HG02870 (cell line): Measurements from ENCODE around the gene PRLR.
A peak's percentile ranks its signal among the peaks of the same experiment; 100 is the strongest.
"Not testable (repeated sequence)": the region's sequence is repeated elsewhere in the genome, so short reads cannot be mapped to it uniquely, and the experiment has no call there.

Source experiments
- ATAC-seq: cut with Tn5 transposase; IDR thresholded peaks from one replicate; pipeline ENCODE4 v1.9.1; 2021; ENCODE audit warnings: mild to moderate bottlenecking, moderate library complexity; ENCODE audit not compliant: unreplicated experiment

PRLR gene

GRCh38 chr5:35045280-35045679, 185.0 kb downstream of the PRLR start:
- no peak for ATAC-seq

DNA sequence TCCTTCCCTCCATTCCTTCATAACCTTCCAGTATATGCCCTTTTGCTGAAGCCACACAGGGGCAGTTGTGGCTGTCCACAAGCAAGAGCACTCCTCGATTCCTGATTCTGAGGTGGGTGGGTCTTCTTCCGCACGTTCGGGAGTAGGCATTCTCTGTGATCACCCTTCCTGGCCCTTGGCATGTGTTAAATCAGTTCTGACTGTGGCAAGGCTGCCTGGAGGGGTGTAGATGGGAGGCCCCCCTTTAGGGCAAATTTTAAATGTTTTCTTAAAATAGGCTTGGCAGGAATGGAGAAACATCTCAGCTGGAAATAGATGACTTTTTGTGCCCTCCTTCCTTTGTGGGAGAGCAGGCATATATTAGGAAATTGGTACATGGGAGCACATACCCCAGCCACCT, 185.6 kb downstream of the PRLR start:
- no peak for ATAC-seq

GRCh38 chr5:35042781-35043180, 187.5 kb downstream of the PRLR start:
- ATAC-seq = no peak

DNA sequence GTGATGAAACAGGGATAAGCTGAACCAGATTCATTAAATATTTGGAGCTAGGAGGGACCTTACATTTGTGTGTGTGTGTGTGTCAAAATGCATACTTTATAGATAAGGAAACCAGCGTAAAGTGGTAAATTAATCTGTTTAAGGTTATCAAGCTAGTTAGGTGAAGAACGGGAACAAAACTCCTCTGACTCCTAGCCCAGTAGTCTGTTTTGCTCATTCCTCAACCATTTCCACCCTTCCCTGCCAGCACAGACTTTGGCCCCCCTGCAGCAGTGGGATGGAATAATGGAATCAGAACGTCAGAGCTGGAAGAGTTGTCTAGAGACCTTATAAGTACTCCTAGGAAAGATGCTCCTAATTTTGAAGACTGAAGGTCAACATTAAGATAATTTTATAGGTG, 189.0 kb downstream of the PRLR start:
- no peak for ATAC-seq

DNA sequence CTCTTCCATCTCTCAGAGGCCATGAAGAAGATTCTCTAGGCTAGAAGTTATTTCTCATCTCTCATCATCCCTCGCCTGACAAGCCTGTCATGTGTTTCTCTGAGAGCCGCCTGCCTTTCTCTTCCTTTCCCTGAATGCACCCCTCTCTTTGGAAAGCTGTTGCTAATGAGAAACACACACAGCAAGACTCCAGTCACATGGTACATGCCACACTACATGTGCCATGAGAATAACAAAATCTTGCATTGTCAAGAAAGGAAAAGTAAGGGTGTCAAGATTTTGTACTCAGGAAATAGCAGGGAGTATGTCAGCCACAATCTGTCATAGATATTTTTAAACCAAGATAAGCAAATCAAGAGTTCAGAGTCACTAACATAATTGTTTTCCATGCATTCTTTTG, 191.4 kb downstream of the PRLR start:
- ATAC-seq = no peak

GRCh38 chr5:35036536-35036935, 193.8 kb downstream of the PRLR start:
- no peak for ATAC-seq

GRCh38 chr5:35035929-35036328, 194.4 kb downstream of the PRLR start:
- not testable (repeated sequence) for ATAC-seq

DNA sequence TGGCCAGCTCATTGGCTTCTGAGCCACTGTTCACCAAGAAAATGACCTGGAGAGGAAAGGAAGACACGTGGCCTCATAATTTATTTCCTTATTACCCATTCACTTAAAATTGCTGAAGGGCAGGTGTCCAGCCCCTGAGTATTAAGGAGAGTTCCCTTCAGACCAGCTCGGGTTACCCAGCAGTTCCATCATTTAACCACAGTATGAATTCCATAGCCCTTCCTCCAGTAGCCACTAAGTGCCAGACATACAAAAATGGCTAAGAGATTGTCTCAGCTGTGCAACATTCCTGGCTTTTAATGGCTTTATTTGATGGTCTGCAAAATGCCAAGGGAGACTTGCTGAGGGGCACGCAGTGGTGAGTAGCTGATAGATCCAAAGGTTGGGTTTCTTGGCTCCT, 195.0 kb downstream of the PRLR start:
- no peak for ATAC-seq

GRCh38 chr5:35032356-35032755, 197.9 kb downstream of the PRLR start:
- no peak for ATAC-seq

DNA sequence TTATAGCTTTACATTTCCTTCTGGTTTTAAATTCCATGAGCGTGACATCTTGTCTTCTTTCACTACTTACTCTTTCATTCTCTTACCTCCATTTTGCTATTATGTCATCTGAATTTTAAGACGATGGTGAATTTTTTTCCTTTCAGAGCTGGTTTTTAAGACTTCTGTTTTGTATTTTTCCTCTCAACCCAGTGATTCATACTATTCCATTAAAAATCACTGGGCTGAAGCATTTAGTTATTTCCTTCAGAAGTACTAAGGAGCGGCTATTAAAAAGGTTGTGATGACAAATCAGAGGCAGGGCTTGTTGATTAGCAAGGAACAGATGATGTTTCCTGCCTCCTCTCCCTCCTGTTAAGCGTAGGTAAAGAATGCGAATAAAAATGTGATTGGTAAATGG, 199.0 kb downstream of the PRLR start:
- ATAC-seq = no peak

DNA sequence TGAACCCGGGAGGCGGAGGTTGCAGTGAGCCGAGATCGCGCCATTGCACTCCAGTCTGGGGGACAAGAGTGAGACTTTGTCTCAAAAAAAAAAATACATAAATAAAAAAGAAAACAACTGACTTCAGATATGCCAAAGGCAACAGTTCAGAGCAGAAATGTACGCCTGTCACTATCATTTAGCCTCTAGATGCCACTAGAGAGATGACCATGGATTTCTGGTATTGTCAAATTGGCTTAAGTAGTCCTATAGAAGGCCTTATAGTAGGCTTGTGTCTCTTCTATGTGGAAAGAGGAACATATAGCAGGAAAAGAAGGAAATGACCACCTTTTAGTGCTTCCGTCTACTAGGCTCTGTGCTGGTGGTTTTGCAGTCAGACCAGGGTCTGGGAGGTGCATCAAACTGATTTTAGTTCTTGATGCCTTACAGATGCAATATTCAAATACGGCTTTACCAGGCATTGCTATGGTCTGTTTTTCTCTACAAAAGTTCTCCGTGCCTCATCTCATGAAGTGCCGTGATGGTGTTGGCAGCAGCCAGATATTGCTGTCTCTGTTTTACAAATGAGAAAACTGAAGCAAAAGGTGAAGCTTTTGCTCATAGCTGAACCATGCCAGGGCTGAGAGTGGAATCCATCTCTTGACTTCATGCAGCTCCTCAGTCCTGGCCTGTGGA, 199.7 kb downstream of the PRLR start:
- ATAC-seq = no peak

- no peak for ATAC-seq
These were observed 201.0 kb downstream of the PRLR start for GRCh38 chr5:35029333-35029732.

GRCh38 chr5:35026941-35027340, 203.3 kb downstream of the PRLR start:
- ATAC-seq = no peak

GRCh38 chr5:35026280-35026840, 203.9 kb downstream of the PRLR start:
- ATAC-seq = no peak

GRCh38 chr5:35024911-35025510, 205.3 kb downstream of the PRLR start:
- ATAC-seq = no peak

DNA sequence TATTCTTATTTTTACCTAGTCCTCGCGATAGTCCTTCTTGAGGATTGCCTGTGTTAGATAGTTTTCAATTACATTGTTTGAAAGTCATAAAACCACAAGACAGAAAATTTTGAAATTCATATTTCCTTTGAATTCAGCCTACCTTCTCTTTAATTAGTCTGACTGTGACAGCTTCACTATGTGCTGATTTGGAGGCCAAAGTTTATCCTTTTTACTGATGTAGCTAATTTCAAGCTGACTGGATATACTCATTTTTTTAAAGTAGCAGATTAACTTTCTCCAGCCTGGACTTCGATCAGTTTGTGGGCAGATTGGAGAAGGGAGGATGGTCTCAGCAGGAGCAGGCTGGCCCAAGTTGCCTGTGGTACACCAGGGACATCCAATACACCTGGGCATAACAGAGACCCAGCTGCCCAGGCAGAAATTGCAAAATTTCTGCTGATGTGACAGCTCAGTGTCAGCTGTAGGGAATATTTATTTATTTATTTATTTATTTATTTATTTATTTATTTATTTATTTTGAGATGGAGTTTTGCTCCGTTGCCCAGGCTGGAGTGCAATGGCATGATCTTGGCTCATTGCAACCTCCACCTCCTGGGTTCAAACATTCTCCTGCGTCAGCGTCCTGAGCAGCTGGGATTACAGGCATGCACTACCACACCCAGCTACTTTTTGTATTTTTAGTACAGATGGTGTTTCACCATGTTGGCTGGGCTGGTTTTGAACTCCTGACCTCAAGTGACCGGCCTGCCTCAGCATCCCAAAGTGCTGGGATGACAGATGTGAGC, 206.7 kb downstream of the PRLR start:
- ATAC-seq = no peak

DNA sequence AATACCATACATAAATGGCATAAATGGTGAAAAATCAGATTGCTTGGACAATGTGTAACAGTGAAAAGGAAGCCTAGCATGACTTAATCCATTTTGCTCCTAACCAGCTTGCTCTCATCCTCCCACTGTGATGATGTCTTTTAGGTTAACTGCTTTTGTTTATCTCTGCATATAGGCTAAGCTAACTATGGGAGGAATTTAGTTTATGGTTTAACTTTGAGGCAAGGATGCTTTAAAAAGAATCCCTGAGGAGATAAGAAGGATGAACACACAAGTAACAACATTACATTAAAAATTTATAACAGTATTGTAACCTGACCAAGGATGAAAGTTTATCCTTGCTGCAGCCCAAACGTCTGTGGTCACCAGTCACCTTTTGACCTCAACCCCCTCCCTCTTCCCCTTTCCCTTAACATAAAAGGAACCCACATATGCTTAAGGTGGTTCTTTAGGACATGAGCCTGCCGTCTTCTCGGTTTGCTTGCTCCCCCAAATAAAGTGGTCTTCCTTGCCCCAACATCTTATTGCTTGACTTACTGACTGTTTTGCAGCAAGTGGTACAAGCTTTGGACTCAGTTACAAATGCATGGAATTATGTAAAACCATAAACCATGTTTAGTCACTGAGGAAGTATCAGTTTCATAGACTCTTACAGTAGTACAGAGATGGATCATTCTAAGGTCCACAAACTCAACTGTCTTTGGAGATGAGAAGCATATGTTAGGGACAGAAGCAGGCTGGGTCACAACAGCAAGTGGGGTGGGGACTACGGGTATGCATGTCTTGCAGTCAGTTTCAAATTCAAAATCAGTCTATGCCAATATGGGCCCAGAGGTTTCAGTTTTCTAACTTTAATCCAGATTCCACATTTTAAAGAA, 213.9 kb downstream of the PRLR start:
- ATAC-seq = peak; percentile 95

- ATAC-seq = no peak
These were observed 215.2 kb downstream of the PRLR start for GRCh38 chr5:35015063-35015462.

DNA sequence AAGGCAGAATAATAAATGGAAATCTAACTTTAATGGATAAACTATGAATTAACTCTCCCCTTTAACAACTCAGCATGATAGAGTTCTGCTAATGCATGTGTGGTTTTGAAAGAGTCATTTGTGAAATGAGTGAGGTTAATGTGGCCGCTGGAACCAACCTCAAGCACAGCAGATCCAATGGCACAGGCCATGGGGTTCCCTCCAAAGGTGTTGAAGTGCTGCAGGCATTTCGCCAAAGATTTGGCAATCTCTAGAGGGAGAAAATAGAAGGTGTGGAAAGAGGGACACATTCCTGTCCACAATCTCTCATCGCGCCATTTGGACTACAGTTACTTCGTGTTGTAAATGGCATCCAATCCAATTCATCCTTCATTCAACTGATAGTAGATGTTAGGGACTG, 217.5 kb downstream of the PRLR start:
- ATAC-seq = no peak

DNA sequence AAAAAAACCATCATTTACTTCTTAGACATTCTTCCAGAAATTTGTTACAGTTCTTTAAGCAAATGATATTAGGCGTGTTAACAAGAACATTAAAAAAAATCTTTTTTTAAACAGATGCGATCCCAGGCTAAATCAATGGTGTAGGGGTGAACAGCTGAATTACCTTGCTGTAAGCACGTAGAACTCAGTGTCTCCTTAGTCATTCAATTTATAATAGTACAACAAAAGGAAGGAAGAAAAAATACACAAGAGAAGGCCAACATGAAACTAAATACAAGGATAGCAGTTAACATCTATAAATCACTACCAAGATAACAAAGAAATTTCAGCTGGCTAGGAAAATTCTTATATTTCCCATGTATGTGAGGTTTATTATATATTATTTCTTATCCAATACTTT, 217.9 kb downstream of the PRLR start:
- no peak for ATAC-seq

DNA sequence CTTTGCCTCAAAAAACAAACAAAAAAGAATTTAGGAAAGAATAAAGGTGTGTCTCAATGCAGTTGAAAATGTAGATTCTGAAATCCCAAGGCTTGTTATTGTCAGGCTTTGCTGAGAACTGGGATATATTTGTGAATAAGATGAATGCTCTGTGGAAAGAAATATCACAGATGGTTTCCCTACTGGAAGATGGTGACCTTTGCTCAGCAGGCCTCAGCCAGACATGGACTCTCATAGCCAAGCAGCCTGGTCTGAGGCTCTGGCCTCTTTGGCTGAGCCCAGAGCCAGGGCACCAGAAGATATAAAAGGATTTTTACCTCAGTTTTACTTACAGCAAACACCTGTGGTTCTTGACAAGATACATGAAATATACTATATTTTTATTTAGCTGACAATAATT, 219.6 kb downstream of the PRLR start:
- ATAC-seq = no peak
